ENCODE results near the gene LRIG2. TPM values are rescaled to one million over a fixed set of nuclear protein-coding genes. Genes with fewer than 3 reads are reported as not detected.

Gene LRIG2
- total and polyA plus RNA-seq, 2 of the 13 experiments (the other 11 are each of a cell fraction or from before 2014, with no cell fraction given), result 8.1 to 12.2 TPM

- TF ChIP-seq NR2C2 (CRISPR knock-in tag; IDR thresholded peaks at IDR 0.05; ENCODE audit: borderline replicate concordance) (no peak), SPEN (CRISPR knock-in tag; IDR thresholded peaks at IDR 0.05; ENCODE audit: low read depth) (peak; percentile 5), HMGA1 (CRISPR knock-in tag; conservative IDR thresholded peaks at IDR 0.05) (no peak), ZC3H4 (CRISPR knock-in tag; IDR thresholded peaks at IDR 0.05; ENCODE audit: borderline replicate concordance) (no peak), PATZ1 (CRISPR knock-in tag; IDR thresholded peaks at IDR 0.05) (no peak), TEAD3 (CRISPR knock-in tag; optimal IDR thresholded peaks at IDR 0.05; ENCODE audit: borderline replicate concordance) (peak; percentile 34), PHF20 (CRISPR knock-in tag; IDR thresholded peaks at IDR 0.05) (no peak), ZBTB43 (CRISPR knock-in tag; conservative IDR thresholded peaks at IDR 0.05) (no peak), ERF (CRISPR knock-in tag; IDR thresholded peaks at IDR 0.05) (peak; percentile 30; the same call in 1 of the 2 replicates), USF2 (IDR thresholded peaks at IDR 0.05; ENCODE audit: low read depth, low read length) (no peak), USF2 (CRISPR knock-in tag; IDR thresholded peaks at IDR 0.05; ENCODE audit: borderline replicate concordance) (no peak), POLR2A (IDR thresholded peaks at IDR 0.05; ENCODE audit: insufficient read depth in 1 of 2, low read depth in 2 of 2, low read length in 2 of 2) (no peak), SRSF4 (IDR thresholded peaks at IDR 0.05; ENCODE audit: low read depth, low read length, poor library complexity, severe bottlenecking) (no peak), U2AF1 (optimal IDR thresholded peaks at IDR 0.05; ENCODE audit: low read depth, low read length) (no peak), ZNF841 (CRISPR knock-in tag; IDR thresholded peaks at IDR 0.05; ENCODE audit: borderline replicate concordance) (no peak), ZFP37 (CRISPR knock-in tag; IDR thresholded peaks at IDR 0.05; ENCODE audit: borderline replicate concordance) (no peak), CREBL2 (CRISPR knock-in tag; IDR thresholded peaks at IDR 0.05; ENCODE audit: borderline replicate concordance) (no peak), CERS6 (CRISPR knock-in tag; IDR thresholded peaks at IDR 0.05) (no peak), NPAS2 (CRISPR knock-in tag; IDR thresholded peaks at IDR 0.05; ENCODE audit: borderline replicate concordance) (no peak), FOXO1 (CRISPR knock-in tag; IDR thresholded peaks at IDR 0.05) (no peak), FOXK2 (IDR thresholded peaks at IDR 0.05) (no peak), ZNF589 (CRISPR knock-in tag; conservative IDR thresholded peaks at IDR 0.05) (no peak), ONECUT2 (CRISPR knock-in tag; IDR thresholded peaks at IDR 0.05) (no peak)
These were observed 13.9 kb upstream of the LRIG2 start (continued) for GRCh38 chr1:113058941-113059706.

All from HepG2 (cell line).